Measurements from ENCODE around the gene RBM18.

RBM18 gene

DNA sequence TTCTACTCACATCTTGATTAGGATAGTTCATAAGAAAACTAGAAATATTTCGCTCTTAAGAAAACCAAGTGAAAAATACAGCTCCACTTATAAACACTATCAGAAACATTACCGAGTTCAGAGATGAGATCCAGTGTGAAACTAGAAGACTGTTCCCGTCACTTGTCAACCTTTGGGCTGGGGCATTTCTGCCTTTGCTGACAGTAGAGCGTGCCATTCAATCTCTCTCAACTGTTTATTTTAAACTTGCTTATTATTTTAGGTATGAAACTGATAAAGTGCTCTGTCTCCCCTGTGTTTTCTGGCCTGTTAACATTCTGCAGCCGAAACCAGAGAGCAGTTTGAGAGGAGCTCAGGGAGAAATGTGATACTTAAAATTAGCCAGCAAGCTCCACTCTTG is 16.7 kb upstream of the RBM18 start:
- H3K27ac Mint-ChIP-seq, result peak overlapping the region in 2 of 3 experiments; percentile 12 to 63
- peaks cover 48% of the 10 kb centered on the region for H3K36me3 Mint-ChIP-seq (ENCODE audit: low read depth)
- peaks cover 9% of the 10 kb centered on the region for H3K9me3 Mint-ChIP-seq
- TF ChIP-seq, protein P1, sequence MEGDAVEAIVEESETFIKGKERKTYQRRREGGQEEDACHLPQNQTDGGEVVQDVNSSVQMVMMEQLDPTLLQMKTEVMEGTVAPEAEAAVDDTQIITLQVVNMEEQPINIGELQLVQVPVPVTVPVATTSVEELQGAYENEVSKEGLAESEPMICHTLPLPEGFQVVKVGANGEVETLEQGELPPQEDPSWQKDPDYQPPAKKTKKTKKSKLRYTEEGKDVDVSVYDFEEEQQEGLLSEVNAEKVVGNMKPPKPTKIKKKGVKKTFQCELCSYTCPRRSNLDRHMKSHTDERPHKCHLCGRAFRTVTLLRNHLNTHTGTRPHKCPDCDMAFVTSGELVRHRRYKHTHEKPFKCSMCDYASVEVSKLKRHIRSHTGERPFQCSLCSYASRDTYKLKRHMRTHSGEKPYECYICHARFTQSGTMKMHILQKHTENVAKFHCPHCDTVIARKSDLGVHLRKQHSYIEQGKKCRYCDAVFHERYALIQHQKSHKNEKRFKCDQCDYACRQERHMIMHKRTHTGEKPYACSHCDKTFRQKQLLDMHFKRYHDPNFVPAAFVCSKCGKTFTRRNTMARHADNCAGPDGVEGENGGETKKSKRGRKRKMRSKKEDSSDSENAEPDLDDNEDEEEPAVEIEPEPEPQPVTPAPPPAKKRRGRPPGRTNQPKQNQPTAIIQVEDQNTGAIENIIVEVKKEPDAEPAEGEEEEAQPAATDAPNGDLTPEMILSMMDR (IDR thresholded peaks at IDR 0.05; ENCODE audit: unreplicated experiment in 3 of 3), result no peak
- no peak overlapping the region for H3K4me3 Mint-ChIP-seq
- H3K27me3 Mint-ChIP-seq (ENCODE audit: low read depth), result no peaks in the 10 kb centered on the region
- H3K4me1 Mint-ChIP-seq, result peaks cover 7% of the 10 kb centered on the region

DNA sequence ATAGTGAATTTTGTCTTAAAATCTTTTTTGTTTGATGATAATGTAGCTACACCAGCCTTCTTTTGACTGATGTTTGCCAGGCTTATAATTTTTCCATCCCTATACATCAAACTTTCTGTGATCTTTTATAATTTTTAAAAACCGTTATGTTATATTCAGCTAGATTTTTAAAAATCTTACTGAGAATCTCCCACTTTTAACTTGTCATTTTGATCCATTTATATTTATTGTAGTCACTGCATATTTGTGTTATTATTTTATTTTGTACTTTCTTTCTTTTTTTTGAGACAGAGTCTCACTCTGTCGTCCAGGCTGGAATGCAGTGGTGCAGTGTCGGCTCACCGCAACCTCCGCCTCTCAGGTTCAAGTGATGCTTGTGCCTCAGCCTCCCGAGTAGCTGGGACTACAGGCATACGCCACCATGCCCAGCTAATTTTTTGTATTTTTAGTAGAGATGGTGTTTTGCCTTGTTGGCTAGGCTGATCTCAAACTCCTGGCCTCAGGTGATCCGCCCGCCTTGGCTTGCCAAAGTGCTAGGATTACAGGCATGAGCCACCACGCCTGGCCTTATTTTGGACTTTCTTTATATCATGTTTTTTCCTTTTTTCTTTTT is 12.8 kb upstream of the RBM18 start:
- Mint-ChIP-seq H3K36me3 (ENCODE audit: low read depth) (peaks cover 75% of the 10 kb centered on the region), H3K4me3 (no peak overlapping the region), H3K27me3 (ENCODE audit: low read depth) (no peaks in the 10 kb centered on the region), H3K27ac (no peak overlapping the region), H3K9me3 (peaks cover 22% of the 10 kb centered on the region), H3K4me1 (peaks cover 7% of the 10 kb centered on the region)
- TF ChIP-seq, protein P1 (IDR thresholded peaks at IDR 0.05; ENCODE audit: unreplicated experiment in 3 of 3), result no peak

DNA sequence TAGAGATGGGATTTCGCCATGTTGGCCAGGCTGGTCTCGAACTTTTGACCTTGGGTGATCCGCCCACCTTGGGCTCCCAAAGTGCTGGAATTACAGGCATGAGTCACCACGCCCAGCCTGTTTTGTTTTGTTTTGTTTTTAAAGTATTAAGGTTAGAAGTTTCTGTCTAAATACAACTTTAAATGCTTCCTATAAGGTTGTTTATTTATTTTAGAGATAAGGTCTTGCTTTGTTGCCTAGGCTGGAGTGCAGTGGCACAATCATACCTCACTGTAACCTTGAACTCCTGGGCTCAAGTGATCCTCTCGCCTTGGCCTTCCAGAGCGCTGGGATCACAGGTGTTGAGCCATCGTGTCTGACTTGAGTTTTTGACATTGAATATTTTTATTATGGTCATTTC is 11.5 kb upstream of the RBM18 start:
- Mint-ChIP-seq H3K27ac (no peak overlapping the region), H3K9me3 (peaks cover 22% of the 10 kb centered on the region), H3K4me3 (no peak overlapping the region), H3K4me1 (no peaks in the 10 kb centered on the region), H3K27me3 (ENCODE audit: low read depth) (no peaks in the 10 kb centered on the region), H3K36me3 (ENCODE audit: low read depth) (peaks cover 81% of the 10 kb centered on the region)
- TF ChIP-seq, protein P1 (IDR thresholded peaks at IDR 0.05; ENCODE audit: unreplicated experiment in 3 of 3), result no peak

DNA sequence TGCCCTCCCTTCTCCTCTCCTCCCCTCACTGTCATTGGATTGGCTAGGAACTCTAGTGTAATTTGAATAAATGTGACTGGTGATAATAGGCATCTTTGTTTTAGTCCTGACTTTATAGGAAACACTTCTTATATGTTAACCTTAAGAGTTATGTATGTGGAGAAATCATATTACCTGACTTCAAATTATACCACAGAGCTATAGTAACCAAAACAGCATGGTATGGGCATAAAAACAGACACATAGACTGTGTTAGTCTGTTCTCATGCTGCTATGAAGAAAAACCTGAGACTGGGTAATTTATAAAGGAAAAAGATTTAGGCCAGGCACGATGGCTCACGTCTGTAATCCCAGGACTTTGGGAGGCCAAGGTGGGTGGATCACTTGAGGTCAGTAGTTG is 9.4 kb upstream of the RBM18 start:
- H3K4me3 Mint-ChIP-seq, result no peak overlapping the region
- H3K27me3 Mint-ChIP-seq (ENCODE audit: low read depth), result no peaks in the 10 kb centered on the region
- peaks cover 22% of the 10 kb centered on the region for H3K9me3 Mint-ChIP-seq
- H3K27ac Mint-ChIP-seq, result no peak overlapping the region
- TF ChIP-seq, protein P1 (IDR thresholded peaks at IDR 0.05; ENCODE audit: unreplicated experiment in 3 of 3), result no peak
- peaks cover 74% of the 10 kb centered on the region for H3K36me3 Mint-ChIP-seq (ENCODE audit: low read depth)
- no peaks in the 10 kb centered on the region for H3K4me1 Mint-ChIP-seq

DNA sequence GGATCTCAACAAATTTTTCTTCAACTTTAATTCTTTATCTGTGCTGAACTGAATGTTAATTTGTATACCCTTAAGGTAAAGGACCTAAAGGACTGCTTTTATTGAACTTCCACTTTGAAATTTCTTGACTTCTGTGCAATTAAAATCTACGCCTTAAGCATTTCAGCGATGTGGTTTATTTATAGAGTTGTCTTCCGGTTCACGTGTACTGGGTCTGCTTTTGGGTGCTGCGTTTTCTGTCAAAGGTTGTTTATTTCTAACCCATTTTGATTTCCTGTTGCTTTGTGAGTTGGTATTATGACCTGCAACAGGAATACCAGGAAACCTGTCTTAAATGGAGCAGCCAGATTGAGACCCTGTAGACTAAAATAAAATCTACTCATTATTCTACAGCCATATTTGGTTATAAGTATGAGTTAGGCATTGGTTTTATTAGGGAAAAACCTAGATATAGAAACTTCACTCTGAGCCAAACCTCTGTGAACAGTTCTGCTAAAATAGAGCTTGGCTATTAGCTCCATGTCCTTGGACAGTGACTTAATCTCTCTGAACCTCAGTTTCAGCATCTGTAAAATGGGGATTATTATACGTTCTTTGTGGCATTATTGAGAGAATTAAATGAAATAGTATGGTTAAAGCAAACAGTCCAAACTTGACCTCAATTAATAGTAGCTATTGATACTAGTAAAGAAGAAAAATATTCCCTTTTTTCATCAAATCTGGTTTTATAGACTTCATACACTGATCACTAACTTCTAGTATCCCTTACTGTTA is 3.6 kb upstream of the RBM18 start:
- Mint-ChIP-seq H3K4me1 (peaks cover 24% of the 10 kb centered on the region), H3K27ac (no peak overlapping the region), H3K9me3 (no peaks in the 10 kb centered on the region), H3K4me3 (peak overlapping the region in 1 of 3 experiments; percentile 61), H3K27me3 (ENCODE audit: low read depth) (no peaks in the 10 kb centered on the region), H3K36me3 (ENCODE audit: low read depth) (peaks cover 22% of the 10 kb centered on the region)
- TF ChIP-seq, protein P1 (IDR thresholded peaks at IDR 0.05; ENCODE audit: unreplicated experiment in 3 of 3), result no peak
